K562 (cell line): Measurements from ENCODE around the gene CADPS2.

ENCODE experiments used
- JUNB ChIP-seq: fragments of 450-650 bp; formaldehyde crosslinking; conservative IDR thresholded peaks from 2 replicates; pipeline ENCODE4 v1.4.0; 2020; ENCODE audit warnings: mild to moderate bottlenecking
- POLR2AphosphoS5 ChIP-seq: IDR thresholded peaks from 2 replicates; pipeline ENCODE4 v1.6.1; 2011; ENCODE audit warnings: mild to moderate bottlenecking, low read depth, low read length, moderate library complexity; ENCODE audit not compliant: control insufficient read depth, insufficient read depth
- TEAD1 ChIP-seq, 2 experiments: fragments of 450-650 bp in 1 of 2; sonication (generic) in 1 of 2; formaldehyde crosslinking; IDR thresholded peaks; 2 replicates each; pipeline versions ENCODE4 v1.4.0 to v1.8.0; 2020 to 2022; ENCODE audit warnings: mild to moderate bottlenecking in 2 of 2, missing genetic modification reagents in 1 of 2
- YY1 ChIP-seq, 3 experiments: IDR thresholded peaks; 2 replicates each; pipeline ENCODE4 v1.6.1; 2011; ENCODE audit warnings: low read length in 2 of 3, mild to moderate bottlenecking in 2 of 3, moderate library complexity in 2 of 3, borderline replicate concordance in 1 of 3, control low read depth in 1 of 3, low read depth in 1 of 3; ENCODE audit not compliant: insufficient read depth in 3 of 3, insufficient replicate concordance in 2 of 3, control insufficient read depth in 1 of 3, insufficient read length in 1 of 3; ENCODE audit errors: extremely low read depth in 1 of 3
- ZNF23 ChIP-seq: fragments of 250-450 bp; sonication (Bioruptor Pico); IDR thresholded peaks from 2 replicates; pipeline ENCODE4 v1.4.0; 2020; ENCODE audit warnings: mild to moderate bottlenecking
- TF ChIP-seq, protein P1 (sequence below): fragments of 250-450 bp; sonication (Bioruptor Pico); IDR thresholded peaks from 2 replicates; pipeline ENCODE4 v1.8.0; 2021; ENCODE audit warnings: borderline replicate concordance, mild to moderate bottlenecking, moderate library complexity; ENCODE audit not compliant: poor library complexity, severe bottlenecking

DNA sequence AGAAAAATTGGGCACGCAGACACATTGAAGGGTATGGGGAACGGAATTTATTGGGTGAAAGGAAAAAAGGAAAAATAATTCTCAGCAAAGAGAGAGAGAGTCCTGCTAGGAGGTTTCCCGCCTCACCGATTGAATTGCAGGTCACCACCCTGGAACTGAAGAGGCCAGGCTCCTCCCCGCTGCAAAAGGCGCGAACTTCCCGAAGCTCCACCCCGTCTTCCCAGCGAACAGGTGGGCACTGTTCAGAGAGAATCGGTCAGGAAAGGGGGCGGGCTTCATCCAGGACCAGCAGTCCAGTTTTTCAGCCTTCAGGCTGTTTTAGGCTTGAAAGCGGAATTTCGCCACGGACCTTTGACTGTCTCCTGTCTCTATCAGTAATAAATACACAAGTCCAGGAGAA, 27.3 kb upstream of the CADPS2 start:
- no peak for TF ChIP-seq TEAD1 (CRISPR knock-in tag; IDR thresholded peaks at IDR 0.05)
- TF ChIP-seq, protein P1, sequence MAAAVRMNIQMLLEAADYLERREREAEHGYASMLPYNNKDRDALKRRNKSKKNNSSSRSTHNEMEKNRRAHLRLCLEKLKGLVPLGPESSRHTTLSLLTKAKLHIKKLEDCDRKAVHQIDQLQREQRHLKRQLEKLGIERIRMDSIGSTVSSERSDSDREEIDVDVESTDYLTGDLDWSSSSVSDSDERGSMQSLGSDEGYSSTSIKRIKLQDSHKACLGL: no peak
- no peak for TF ChIP-seq POLR2AphosphoS5
- TF ChIP-seq JUNB (CRISPR knock-in tag): no peak
- no peak for TF ChIP-seq YY1 (IDR thresholded peaks at IDR 0.05; ENCODE audit: borderline replicate concordance in 1 of 3, control insufficient read depth in 1 of 3, extremely low read depth in 1 of 3, insufficient read depth in 3 of 3, insufficient read length in 1 of 3, insufficient replicate concordance in 2 of 3, low read depth in 1 of 3, low read length in 2 of 3)
- TF ChIP-seq ZNF23 (CRISPR knock-in tag): no peak
